Measurements from ENCODE around the gene SLC19A1.

The SLC19A1 gene

DNA sequence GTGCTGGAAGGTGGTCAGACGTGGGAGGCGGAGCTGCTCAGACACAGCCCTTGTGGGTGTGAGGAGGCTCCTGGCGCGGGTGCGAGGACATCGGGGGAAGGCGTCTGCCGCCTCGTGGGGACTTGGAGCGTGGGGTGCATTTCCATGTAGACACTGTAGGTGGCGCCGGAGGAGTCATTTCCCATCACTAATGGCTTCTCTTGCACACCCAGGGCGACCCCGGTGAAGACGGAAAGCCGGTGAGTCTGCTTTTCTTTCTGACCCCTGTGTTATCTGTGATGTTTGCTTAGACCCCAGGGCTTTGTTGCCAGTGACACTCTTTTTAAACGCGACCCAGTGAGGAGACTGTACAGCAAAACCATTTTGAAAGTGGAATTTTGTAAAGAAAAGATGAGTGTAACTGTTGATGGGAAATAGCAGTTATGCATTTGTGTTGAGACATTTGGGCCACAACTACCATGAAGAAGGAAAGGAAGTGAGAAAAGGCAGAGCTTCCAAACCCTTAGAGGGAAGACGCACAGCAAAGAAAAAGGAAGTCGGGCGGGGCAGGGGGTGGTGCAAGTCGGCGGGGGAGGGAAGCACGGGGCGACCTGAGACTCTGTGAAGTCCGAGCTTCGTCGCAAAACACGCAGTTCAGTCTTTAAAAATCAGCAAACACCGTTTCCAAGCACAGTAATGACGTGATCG, 64.0 kb downstream of the SLC19A1 start:
- no peaks in the 10 kb centered on the region for H3K36me3 ChIP-seq (ENCODE audit: insufficient read depth, low read length)
- no peak overlapping the region for H3K27ac ChIP-seq (ENCODE audit: low read depth, low read length)
- H2AFZ ChIP-seq (ENCODE audit: low read length, unreplicated experiment): peak overlapping the region; percentile 56
- no peaks in the 10 kb centered on the region for H3K27me3 ChIP-seq (ENCODE audit: insufficient read depth, low read length)
- no peaks in the 10 kb centered on the region for H3K4me1 ChIP-seq (ENCODE audit: control insufficient read depth, insufficient read depth, low read length, unreplicated experiment)
- H3K79me2 ChIP-seq (ENCODE audit: control insufficient read depth, insufficient read depth, low read length, unreplicated experiment): no peaks in the 10 kb centered on the region
- H3K4me3 ChIP-seq (ENCODE audit: low read depth, low read length): peak overlapping the region; percentile 54; the same call in 1 of the 2 replicates

DNA sequence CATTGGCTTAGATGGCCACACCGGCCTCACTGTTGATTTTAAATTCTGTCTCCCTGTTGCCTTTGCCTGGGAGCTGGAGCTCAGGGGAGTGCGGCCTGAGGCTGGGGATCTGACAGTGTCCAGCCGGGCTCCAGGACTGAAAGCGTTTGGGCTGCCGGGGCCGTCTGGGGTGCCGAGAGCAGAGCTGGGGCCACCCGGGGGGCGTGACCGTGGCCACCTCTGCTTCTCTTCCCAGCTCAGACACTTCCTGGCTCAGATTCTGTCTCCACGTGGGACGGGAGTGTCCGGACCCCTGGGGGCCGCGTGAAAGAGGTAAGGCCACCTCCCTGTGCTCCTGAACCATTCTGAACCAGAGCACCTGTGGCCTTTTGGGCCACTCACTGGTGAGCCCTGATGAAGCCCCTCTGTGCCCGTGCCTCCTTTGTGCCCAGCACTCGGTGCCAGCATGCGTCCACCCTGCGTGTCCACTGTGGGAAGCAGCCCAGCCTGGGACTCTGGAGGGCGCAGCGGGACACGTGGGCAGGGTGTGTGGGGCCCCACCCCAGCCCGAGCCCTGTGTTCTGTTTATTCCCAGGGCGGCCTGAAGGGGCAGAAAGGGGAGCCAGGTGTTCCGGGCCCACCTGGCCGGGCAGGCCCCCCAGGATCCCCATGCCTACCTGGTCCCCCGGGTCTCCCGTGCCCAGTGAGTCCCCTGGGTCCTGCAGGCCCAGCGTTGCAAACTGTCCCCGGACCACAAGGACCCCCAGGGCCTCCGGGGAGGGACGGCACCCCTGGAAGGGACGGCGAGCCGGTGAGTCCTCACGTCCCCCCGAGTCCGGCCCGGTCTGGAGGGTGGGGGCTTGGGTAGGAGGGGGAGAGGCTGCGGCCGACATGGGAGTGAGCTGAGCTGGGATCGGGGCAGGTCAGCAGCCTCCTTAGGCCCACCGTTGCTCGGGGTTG, 64.8 kb downstream of the SLC19A1 start:
- no peak overlapping the region for H2AFZ ChIP-seq (ENCODE audit: low read length, unreplicated experiment)
- H3K4me3 ChIP-seq (ENCODE audit: low read depth, low read length): no peak overlapping the region
- H3K27ac ChIP-seq (ENCODE audit: low read depth, low read length): no peak overlapping the region
- H3K79me2 ChIP-seq (ENCODE audit: control insufficient read depth, insufficient read depth, low read length, unreplicated experiment): no peaks in the 10 kb centered on the region
- no peaks in the 10 kb centered on the region for H3K36me3 ChIP-seq (ENCODE audit: insufficient read depth, low read length)
- no peaks in the 10 kb centered on the region for H3K27me3 ChIP-seq (ENCODE audit: insufficient read depth, low read length)
- no peaks in the 10 kb centered on the region for H3K4me1 ChIP-seq (ENCODE audit: control insufficient read depth, insufficient read depth, low read length, unreplicated experiment)

DNA sequence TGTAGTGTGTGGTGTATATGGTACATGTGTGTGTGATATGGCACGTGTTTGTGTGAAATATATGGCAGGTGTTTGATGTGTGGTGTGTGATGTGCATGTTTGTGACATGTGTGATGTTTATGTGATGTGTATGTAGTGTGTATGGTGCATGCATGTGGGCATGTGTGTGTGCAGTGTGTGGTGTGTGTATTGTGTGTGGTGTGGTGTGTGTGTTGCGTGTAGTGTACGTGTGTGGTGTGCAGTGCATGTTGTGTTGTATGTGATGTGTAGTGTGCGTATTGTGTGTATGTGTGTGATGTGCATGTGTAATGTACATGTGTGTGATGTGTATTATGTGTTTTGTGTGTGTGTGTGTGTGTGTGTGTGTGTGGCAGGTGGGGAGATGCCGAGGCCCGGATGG, 65.7 kb downstream of the SLC19A1 start:
- Histone ChIP-seq H3K27ac (ENCODE audit: low read depth, low read length) (no peak overlapping the region), H3K4me3 (ENCODE audit: low read depth, low read length) (no peak overlapping the region), H3K4me1 (ENCODE audit: control insufficient read depth, insufficient read depth, low read length, unreplicated experiment) (peaks cover 7% of the 10 kb centered on the region), H3K36me3 (ENCODE audit: insufficient read depth, low read length) (no peaks in the 10 kb centered on the region), H2AFZ (ENCODE audit: low read length, unreplicated experiment) (no peak overlapping the region), H3K79me2 (ENCODE audit: control insufficient read depth, insufficient read depth, low read length, unreplicated experiment) (no peaks in the 10 kb centered on the region), H3K27me3 (ENCODE audit: insufficient read depth, low read length) (no peaks in the 10 kb centered on the region)

DNA sequence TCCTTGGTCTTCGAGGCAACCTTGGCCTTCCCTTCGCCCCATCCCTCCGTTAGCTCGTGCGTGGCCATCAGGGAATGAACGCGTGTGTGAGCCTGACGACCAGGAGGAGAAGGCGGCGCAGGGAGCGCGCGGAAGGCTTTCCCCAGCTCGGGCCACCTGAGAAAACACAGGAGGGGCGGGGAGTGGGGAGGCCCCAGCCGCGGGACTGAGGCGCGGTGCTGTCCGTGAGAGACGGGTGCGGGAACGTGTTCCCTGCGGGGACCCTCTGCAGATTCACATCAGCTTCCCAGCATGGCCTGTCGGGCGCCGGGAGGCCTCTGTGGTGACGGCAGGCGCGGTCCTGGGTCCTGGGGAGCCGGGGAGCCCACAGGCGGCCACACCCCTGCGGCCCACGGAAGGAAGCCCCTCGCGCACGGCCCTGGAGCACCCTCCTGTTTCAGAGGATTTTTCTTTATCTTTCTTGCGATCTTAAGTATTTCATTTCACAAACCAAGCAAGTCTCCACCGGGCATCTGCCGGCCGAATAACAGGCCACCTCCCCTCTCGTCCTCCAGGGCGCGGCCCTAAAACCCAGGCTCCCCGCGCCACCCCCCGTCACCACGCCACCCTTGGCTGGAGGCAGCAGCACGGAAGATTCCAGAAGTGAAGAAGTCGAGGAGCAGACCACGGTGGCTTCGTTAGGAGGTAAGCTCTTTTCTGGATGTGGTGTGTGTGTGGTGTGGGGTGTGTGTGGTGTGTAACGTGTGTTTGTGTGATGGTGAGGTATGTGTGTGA, 66.3 kb downstream of the SLC19A1 start:
- Histone ChIP-seq H3K79me2 (ENCODE audit: control insufficient read depth, insufficient read depth, low read length, unreplicated experiment) (no peaks in the 10 kb centered on the region), H3K4me3 (ENCODE audit: low read depth, low read length) (no peak overlapping the region), H3K27ac (ENCODE audit: low read depth, low read length) (no peak overlapping the region), H2AFZ (ENCODE audit: low read length, unreplicated experiment) (no peak overlapping the region), H3K27me3 (ENCODE audit: insufficient read depth, low read length) (no peaks in the 10 kb centered on the region), H3K36me3 (ENCODE audit: insufficient read depth, low read length) (no peaks in the 10 kb centered on the region), H3K4me1 (ENCODE audit: control insufficient read depth, insufficient read depth, low read length, unreplicated experiment) (peaks cover 10% of the 10 kb centered on the region)

DNA sequence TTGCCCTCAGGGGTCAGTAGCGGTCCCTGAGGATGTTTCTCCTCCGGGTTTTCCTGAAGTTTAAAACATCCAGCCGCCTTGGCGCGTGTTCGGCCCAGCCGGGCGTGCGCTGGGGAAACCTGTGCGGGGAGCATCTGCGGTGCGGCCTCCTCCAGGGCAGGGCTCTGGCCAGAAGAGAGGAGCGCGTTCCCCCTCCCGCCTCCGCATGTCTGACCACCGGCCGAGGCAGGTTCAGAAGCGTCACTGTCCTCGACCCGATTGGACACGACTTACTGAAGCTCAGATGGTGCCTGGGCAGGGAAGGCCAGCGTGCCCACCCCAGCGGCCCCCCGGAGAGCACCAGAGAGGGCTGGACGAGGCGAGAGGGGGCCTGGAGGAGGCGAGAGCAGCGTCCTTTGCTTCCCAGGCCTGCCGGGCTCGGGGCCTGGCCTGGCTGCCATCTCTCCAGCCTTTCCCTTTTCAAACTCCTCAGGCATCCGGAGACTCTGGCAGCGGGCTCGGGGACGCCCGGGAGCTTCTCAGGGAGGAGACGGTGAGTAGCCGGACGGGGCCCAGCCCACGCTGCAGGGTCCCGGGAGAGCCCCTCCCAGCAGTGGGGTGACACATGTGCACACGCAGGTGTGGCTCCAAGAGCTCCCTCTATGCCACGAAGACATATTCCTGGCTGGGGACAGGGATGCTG, 67.1 kb downstream of the SLC19A1 start:
- Histone ChIP-seq H3K36me3 (ENCODE audit: insufficient read depth, low read length) (no peaks in the 10 kb centered on the region), H3K79me2 (ENCODE audit: control insufficient read depth, insufficient read depth, low read length, unreplicated experiment) (no peaks in the 10 kb centered on the region), H3K4me3 (ENCODE audit: low read depth, low read length) (no peak overlapping the region), H3K27me3 (ENCODE audit: insufficient read depth, low read length) (no peaks in the 10 kb centered on the region), H3K4me1 (ENCODE audit: control insufficient read depth, insufficient read depth, low read length, unreplicated experiment) (peaks cover 19% of the 10 kb centered on the region), H2AFZ (ENCODE audit: low read length, unreplicated experiment) (no peak overlapping the region), H3K27ac (ENCODE audit: low read depth, low read length) (no peak overlapping the region)

DNA sequence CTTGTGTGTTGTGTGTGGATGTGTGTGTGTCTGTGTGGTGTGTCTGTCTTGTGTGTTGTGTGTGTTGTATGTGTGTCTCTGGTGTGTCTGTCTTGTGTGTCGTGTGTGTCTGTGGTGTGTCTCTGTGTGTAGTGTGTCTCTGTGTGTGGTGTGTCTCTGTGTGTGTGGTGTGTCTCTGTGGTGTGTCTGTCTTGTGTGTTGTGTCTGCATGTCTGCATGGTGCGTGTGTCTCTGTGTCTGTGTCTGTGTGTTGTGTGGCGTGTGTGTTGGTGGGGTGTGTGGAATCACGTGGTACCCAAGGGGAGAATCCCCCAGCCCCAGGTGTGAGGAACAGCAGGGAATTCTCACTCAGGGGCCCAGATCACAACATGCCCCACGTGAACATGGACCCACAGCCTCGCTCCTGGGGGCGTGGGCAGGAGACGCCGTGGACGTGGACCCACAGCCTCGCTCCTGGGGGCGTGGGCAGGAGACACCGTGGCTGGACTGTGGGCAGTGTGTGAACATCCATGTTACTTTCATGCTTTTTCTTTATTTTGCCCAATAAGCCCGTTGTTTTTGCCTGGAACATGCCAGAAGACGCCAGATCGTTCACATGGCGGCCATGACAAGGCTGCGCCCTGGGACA, 67.8 kb downstream of the SLC19A1 start:
- no peaks in the 10 kb centered on the region for H3K79me2 ChIP-seq (ENCODE audit: control insufficient read depth, insufficient read depth, low read length, unreplicated experiment)
- peaks cover 26% of the 10 kb centered on the region for H3K4me1 ChIP-seq (ENCODE audit: control insufficient read depth, insufficient read depth, low read length, unreplicated experiment)
- H3K27me3 ChIP-seq (ENCODE audit: insufficient read depth, low read length): no peaks in the 10 kb centered on the region
- H3K27ac ChIP-seq (ENCODE audit: low read depth, low read length): no peak overlapping the region
- no peaks in the 10 kb centered on the region for H3K36me3 ChIP-seq (ENCODE audit: insufficient read depth, low read length)
- no peak overlapping the region for H3K4me3 ChIP-seq (ENCODE audit: low read depth, low read length)
- no peak overlapping the region for H2AFZ ChIP-seq (ENCODE audit: low read length, unreplicated experiment)

DNA sequence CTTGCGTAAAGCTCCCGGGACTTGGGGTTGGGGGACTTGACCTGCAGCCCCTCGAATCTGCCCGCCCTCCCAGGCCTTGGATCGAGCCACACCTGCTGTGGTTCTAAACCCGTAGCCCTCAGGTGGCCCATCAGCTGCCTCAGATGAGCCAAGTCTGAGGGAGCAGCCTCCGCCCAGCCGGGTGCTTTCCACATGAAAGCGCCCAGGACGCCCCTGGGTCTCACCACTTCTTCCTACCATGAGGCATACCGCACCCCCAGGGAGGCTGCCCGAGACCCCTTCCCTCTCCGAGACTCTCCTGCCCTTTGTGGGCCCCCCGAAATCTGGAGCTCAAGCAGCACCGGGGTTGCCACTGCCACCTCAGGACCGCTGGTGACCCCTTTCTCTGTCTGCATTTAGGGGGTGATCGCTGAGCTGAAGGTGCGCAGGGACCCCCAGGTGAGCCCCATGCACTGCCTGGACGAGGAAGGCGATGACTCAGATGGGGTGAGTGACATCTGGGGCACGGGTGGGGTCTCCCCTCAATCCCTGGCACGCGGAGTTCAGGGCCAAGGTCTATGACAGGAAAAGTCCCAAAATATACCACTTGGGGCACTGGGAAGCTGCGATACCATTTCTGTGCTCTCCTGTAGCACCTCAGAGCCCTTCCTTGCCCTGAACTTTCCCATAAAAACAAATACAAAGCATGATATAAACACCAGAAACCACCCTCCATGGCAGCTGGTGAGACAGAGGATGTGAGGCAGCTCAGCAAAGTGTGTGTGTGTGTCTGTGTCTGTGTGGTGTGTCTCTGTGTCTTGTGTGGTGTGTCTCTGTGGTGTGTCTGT, 68.5 kb downstream of the SLC19A1 start:
- Histone ChIP-seq H3K27ac (ENCODE audit: low read depth, low read length) (no peak overlapping the region), H3K4me1 (ENCODE audit: control insufficient read depth, insufficient read depth, low read length, unreplicated experiment) (peaks cover 26% of the 10 kb centered on the region), H3K27me3 (ENCODE audit: insufficient read depth, low read length) (no peaks in the 10 kb centered on the region), H3K36me3 (ENCODE audit: insufficient read depth, low read length) (no peaks in the 10 kb centered on the region), H2AFZ (ENCODE audit: low read length, unreplicated experiment) (no peak overlapping the region), H3K79me2 (ENCODE audit: control insufficient read depth, insufficient read depth, low read length, unreplicated experiment) (no peaks in the 10 kb centered on the region), H3K4me3 (ENCODE audit: low read depth, low read length) (no peak overlapping the region)

DNA sequence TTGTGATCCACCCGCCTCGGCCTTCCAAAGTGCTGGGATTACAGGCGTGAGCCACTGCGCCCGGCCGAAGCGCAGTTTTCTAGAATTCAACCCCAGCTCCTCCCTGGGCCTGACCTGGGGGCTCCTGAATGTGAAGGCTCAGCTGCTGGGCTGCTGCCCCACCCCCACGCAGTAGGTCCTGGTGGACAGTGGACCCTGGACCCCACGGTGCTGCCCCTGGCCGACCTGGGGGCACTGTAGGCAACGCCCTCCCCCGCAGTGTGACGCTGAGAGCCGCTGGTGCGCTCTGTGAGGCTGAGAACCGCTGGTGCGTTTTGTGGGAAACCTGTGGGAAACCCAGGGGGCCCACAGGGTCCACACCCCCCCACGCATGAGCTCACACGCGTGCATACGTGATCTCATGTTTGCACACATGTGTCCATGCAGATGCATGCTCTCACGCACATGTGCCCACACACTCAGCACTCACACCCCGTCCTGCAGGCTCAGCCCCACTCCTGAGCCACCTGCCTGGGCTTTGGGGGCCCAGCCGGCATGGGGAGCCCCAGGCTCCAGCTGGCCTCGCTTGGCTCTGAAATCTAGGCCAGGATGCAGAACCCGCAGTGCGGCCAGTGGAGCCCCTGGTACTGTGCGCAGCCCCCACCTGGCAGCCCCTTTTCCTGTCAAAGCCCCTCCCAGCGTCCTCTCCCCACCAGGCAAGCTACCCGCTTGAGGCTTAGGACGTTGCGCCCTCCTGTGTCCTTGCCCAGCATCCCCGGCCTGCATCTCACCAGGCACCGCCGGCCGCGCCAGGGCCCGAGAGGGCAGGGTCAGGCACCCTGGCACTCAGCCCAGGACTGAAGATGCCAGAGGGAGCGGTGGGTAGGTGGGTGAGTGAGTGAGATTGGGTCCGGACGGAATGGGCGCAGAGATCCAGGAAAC, 69.5 kb downstream of the SLC19A1 start:
- Histone ChIP-seq H3K36me3 (ENCODE audit: insufficient read depth, low read length) (no peaks in the 10 kb centered on the region), H3K27me3 (ENCODE audit: insufficient read depth, low read length) (no peaks in the 10 kb centered on the region), H2AFZ (ENCODE audit: low read length, unreplicated experiment) (no peak overlapping the region)

More for the DNA sequence above, 69.5 kb downstream of the SLC19A1 start:
- no peak overlapping the region for H3K4me3 ChIP-seq (ENCODE audit: low read depth, low read length)
- peaks cover 26% of the 10 kb centered on the region for H3K4me1 ChIP-seq (ENCODE audit: control insufficient read depth, insufficient read depth, low read length, unreplicated experiment)
- H3K79me2 ChIP-seq (ENCODE audit: control insufficient read depth, insufficient read depth, low read length, unreplicated experiment): no peaks in the 10 kb centered on the region
- H3K27ac ChIP-seq (ENCODE audit: low read depth, low read length): no peak overlapping the region

Data from ACC112 (cell line).